Left cardiac atrium (tissue), 4 donors: ENCODE data around the gene ELP4. TPM values are rescaled to one million over a fixed set of nuclear protein-coding genes. Genes with fewer than 3 reads are reported as not detected.
A peak's percentile ranks its signal among the peaks of the same experiment; 100 is the strongest.

Experiments
- ATAC-seq, 2 donors: fragments of 200-7000 bp; cut with Tn5 transposase; one replicate each; pipeline ENCODE4 v1.9.1; 2020; ENCODE audit warnings: mild to moderate bottlenecking in 2 of 2, moderate library complexity in 2 of 2
- DNase-seq: peaks from one replicate; pipeline ENCODE4 v3.0.0-alpha.2; 2020
- intact Hi-C, 2 donors: fragments of 100-400 bp; cut with DNase I; formaldehyde crosslinking; loops; one replicate each; pipeline versions ENCODE4 v1.14.1 to v1.15.1; 2022 to 2023
- total RNA-seq, 2 donors: library from RNA; stranded (reverse); fragmentation: NEBNext Ultra II Directional; extraction: Animal tissue kit (Norgen Biotek cat#: 25700); gene quantifications; one replicate each; pipeline ENCODE4 v1.2.1, GENCODE V29; 2021
- donor health status: DM: no; HTN: yes; CAD: no.
- donor health status: DM: no; HTN: yes; CAD: no; lungs with severe emphysema.
- donor health status: DM: yes; HTN: yes; CAD: no.
- donor health status: Dilated cardiomyopathy.

ELP4 gene
- total RNA-seq, 2 donors from 2014 or later: 12.6 to 15.3 TPM

GRCh38 chr11:31803813-31804311 lies 294.3 kb downstream of the ELP4 start:
- no peak for ATAC-seq
- DNase-seq: no peak
- intact Hi-C loops: no loop called here

- intact Hi-C loops: no loop called here
- no peak for DNase-seq
- no peak for ATAC-seq
Observed at GRCh38 chr11:31804312-31805036, 294.9 kb downstream of the ELP4 start.

DNA sequence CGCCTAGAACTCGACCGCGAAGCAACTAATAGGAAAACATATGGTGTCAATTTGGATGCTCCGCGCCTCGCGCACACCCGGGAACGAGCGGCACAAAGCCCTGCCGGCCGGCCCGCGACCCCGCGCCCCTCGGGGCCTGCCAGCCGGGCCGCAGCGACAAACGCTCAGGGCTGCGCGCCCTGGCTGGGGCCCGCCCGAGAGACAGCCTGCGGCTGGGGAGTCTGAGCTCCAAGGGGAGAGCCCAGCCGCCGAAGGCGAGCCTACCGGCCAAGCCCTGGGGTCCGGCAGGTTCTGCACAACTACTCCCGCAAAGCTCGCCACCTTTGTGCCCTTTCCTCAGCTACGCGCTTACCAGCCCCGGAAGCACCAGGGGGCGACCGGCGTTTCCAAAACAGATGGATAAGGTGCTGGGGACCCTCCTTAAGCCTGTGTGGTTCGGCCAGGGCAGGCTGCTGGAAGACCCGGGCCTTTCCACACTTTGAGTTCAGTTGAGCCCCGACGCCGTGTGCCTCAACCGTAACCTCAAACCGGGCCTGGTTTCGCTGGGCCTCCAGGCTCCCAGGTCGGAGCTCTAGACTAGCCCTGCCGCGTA lies 295.6 kb downstream of the ELP4 start:
- ATAC-seq: no peak
- intact Hi-C loops: no loop called here

DNA sequence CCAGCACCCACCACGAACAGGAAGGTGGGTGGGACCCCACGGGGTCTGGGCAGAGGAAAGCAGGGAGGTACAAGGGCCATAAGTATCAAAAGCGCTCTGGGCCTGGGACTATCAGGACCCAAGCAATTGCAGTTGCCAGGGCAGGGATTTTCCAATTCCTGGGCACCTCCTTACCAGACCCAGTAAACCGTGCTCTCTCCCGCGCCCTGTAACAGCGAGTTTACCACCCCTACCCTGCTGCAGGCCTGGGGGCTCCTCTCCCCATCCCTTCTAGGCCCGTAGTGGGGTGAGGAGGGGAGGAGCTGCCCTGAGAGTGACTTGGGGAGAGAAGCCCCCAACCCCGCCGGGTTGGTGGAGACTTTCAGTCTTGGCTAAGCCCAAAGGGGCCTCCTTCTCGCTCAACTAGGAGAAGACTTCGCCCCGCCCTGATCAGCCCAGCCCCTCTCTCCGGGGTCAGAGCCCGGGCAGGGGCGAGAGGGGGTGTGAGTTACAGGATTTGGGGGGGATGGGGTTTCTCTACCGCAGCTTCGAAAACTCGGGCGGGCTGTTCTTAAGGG lies 296.1 kb downstream of the ELP4 start:
- DNase-seq (no peak), ATAC-seq (no peak)
- intact Hi-C loops: no loop called here

More for the DNA sequence above, 295.6 kb downstream of the ELP4 start:
- no peak for DNase-seq

- DNase-seq (no peak), ATAC-seq (no peak)
- intact Hi-C loops: no loop called here
Observed at GRCh38 chr11:31806186-31806927, 296.8 kb downstream of the ELP4 start.

DNA sequence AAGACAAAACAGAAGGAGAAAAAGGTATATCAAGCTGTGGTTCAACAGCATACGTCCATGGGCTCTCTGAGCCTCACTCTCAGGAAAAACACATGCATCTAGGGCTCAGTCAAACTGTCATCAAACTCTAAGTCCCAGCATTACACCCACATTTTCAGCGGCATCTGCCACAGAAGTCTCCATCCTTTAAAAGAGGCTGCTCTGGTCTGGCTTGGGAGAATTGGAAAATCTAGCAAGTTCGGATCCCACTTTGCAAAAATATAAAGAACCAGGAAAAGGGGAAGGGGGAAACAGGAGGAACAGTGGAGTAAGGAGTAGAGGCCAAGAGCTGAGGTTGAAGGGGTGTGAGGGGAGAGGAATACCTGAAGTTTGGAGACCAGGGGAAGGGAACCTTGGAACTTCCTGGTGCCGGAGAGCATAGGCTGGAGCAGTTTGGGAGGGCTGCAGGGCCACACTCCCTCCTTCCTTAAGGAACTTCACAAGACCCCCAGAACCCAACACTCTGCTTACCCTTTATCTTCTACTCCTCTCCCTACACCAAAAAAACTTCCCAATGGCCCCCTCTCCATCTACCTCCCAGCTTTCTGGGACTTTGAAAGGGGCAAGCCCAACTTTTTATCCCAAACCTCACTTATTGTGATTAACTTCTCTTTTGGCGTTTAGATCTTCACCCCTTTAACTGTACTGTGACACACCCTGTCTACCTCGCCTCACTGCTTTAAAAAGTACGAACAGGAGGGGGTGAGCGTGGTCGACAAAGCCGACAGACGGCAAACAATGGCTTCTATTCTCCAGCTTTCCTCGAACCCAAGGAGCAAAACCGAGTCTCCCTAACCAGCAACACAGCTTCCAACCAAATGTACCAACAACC lies 297.6 kb downstream of the ELP4 start:
- ATAC-seq (no peak), DNase-seq (no peak)
- intact Hi-C loops: no loop called here

- no peak for ATAC-seq
- no peak for DNase-seq
- intact Hi-C loops: no loop called here
Observed at GRCh38 chr11:31807799-31808667, 298.5 kb downstream of the ELP4 start.

DNA sequence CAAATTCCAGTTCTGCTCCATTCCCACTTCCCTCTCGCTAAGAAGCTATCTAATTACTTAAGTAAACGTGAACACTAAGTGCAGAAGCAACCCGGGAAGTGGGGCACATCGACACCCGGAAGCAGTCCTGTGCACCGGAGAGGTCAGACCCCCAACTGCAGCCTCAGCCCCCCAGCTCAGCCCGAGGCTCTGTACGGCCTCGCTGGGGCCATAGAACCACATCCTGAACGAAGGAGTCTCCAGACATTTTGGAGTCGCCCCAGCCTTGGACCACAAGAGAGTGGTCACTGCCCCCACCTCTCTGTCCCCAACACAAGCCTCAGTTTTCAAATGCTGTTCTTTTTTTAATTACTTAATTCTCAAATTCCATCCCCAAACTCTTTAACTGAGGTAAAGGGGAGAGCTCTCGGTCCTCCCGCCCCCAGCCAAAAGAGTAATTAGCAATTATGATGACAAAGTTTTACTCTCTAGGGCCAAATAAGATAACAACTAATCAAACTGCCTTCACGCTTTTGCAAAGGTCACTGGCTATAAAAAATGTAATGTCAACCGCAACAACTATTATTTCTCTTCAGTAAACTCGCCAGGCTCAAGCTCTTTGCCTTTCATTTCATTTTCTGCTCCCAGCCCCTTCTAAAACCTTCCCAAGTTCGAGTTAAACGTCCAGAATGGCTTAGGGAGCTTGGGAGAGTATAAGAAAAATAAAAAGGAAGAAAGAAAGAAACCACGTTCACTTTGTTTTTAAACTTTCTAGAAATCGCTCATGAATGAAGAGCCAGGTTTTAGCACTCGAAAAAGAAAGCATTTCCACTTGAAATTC lies 299.4 kb downstream of the ELP4 start:
- no peak for ATAC-seq
- intact Hi-C loops: no loop called here
- DNase-seq: no peak

- no peak for ATAC-seq
- DNase-seq: no peak
- intact Hi-C loops: no loop called here
Observed at GRCh38 chr11:31809541-31809856, 299.9 kb downstream of the ELP4 start.

GRCh38 chr11:31809857-31810778 lies 300.6 kb downstream of the ELP4 start:
- intact Hi-C loops: no loop called here
- peak; percentile 24 to 59 for ATAC-seq
- DNase-seq: no peak

DNA sequence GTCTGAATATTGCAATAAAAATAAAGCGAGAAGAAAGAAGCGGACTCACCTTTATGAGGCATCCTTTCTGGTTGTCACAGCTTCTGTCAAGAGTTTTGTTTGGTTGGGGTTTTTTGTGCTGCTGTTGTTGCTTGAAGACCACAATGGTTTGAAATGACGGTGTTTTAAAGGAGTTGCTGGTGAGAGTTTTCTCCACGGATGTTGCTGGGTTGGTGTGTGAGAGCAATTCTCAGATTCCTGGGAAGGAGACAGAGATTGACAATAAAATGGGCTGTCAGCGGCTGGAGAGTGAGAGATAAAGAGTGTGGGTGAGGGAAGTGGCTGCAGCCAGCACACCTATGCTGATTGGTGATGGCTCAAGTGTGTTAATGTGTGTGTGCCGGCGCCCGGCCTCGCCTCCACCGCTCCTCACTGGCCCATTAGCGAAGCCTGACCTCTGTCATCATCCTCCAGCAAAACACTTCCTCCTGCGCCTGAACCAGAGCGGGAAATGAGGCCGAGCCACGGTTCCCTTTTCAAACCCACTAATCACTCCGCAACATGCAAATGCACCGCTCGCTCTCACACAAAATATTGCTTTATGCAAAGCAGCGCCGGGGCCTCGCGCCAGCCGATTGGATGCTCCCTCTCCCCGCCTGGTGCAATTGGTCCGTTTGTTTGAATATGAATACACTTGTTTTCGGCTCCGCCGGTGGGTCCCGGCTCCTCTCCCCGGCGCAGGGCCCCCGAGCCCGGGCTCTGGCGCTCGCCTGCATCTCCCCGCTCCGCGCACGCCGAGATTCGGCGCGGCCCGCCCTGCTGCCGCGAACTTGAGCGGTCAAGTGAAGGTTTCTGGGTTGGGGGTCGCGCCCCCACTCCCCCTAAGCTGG lies 301.4 kb downstream of the ELP4 start, which contains the start of gene PAX6:
Gene PAX6 (minus strand): TSS at position 544 of the 869 bp plus-strand sequence. CDS start 4,911 bp downstream, outside the sequence.
- peak; percentile 40 for DNase-seq
- peak; percentile 36 to 60 for ATAC-seq
- intact Hi-C loops: no loop called here

- DNase-seq (no peak), ATAC-seq (peak in 1 of 2 donors; percentile 25)
- intact Hi-C loops: no loop called here
Observed at GRCh38 chr11:31812383-31813381, 303.1 kb downstream of the ELP4 start.

- intact Hi-C loops: no loop called here
- DNase-seq: no peak
Observed at GRCh38 chr11:31813391-31814175, 304.0 kb downstream of the ELP4 start.

More at GRCh38 chr11:31813391-31814175, 304.0 kb downstream of the ELP4 start:
- ATAC-seq: no peak
